CD14-positive monocyte (primary cell): ENCODE measurements around the gene TMEM242. TPM values are rescaled to one million over a fixed set of nuclear protein-coding genes. Genes with fewer than 3 reads are reported as not detected.

Experiments
- DNase-seq, 3 donors: peaks; one replicate each; pipeline ENCODE4 v3.0.0-alpha.2; 2011 to 2022
- H2AFZ ChIP-seq: 2 replicates; pipeline ENCODE4 v1.6.0; 2012; ENCODE audit warnings: mild to moderate bottlenecking, low read depth, low read length, inconsistent platforms; ENCODE audit not compliant: insufficient read depth, poor library complexity, severe bottlenecking
- H3K27ac ChIP-seq, 2 donors: 1 replicate in 1 of 2; 2 replicates in 1 of 2; pipeline ENCODE4 v1.5.1; 2012 to 2013; ENCODE audit warnings: low read length in 2 of 2, control low read depth in 1 of 2, inconsistent platforms in 1 of 2, low read depth in 1 of 2, mild to moderate bottlenecking in 1 of 2
- H3K27me3 ChIP-seq, 2 donors: one replicate each; pipeline versions ENCODE4 v1.6.0 to v1.6.1; 2011 to 2013; ENCODE audit warnings: low read length in 2 of 2; ENCODE audit not compliant: control insufficient read depth in 2 of 2, insufficient read depth in 2 of 2
- H3K36me3 ChIP-seq, 2 donors: replicated peaks in 1 of 2; 1 replicate in 1 of 2; 2 replicates in 1 of 2; pipeline versions ENCODE4 v1.5.1 to v1.6.1; 2012 to 2013; ENCODE audit warnings: low read length in 2 of 2, control low read depth in 1 of 2, inconsistent platforms in 1 of 2, mild to moderate bottlenecking in 1 of 2; ENCODE audit not compliant: insufficient read depth in 2 of 2, control insufficient read depth in 1 of 2
- H3K4me1 ChIP-seq, 2 donors: 1 replicate in 1 of 2; 2 replicates in 1 of 2; pipeline versions ENCODE4 v1.5.1 to v1.6.1; 2012 to 2013; ENCODE audit warnings: low read length in 2 of 2, control low read depth in 1 of 2, inconsistent platforms in 1 of 2, mild to moderate bottlenecking in 1 of 2, moderate library complexity in 1 of 2; ENCODE audit not compliant: insufficient read depth in 2 of 2, control insufficient read depth in 1 of 2
- H3K4me2 ChIP-seq: replicated peaks from 2 replicates; pipeline ENCODE3; 2012; ENCODE audit warnings: low read length, moderate library complexity, mild to moderate bottlenecking; ENCODE audit not compliant: poor library complexity, severe bottlenecking; ENCODE audit errors: extremely low read depth
- H3K4me3 ChIP-seq, 3 experiments: fragments of 200-600 bp in 1 of 3; sonication (generic) in 1 of 3; replicated peaks in 1 of 3; 1 replicate in 2 of 3; 2 replicates in 1 of 3; pipeline ENCODE4 v1.5.1; 2011 to 2013; ENCODE audit warnings: low read length in 3 of 3, mild to moderate bottlenecking in 3 of 3, control low read depth in 2 of 3, low read depth in 2 of 3, inconsistent platforms in 1 of 3, moderate library complexity in 1 of 3
- H3K79me2 ChIP-seq: 2 replicates; pipeline ENCODE4 v1.6.0; 2012; ENCODE audit warnings: mild to moderate bottlenecking, control low read depth, inconsistent platforms, low read length, moderate library complexity; ENCODE audit not compliant: insufficient read depth
- H3K9ac ChIP-seq: 2 replicates; pipeline ENCODE4 v1.6.0; 2017; ENCODE audit warnings: low read length, mild to moderate bottlenecking; ENCODE audit not compliant: insufficient read depth, poor library complexity, severe bottlenecking
- H3K9me3 ChIP-seq, 2 donors: replicated peaks in 1 of 2; 1 replicate in 1 of 2; 2 replicates in 1 of 2; pipeline versions ENCODE4 v1.5.1 to v1.6.1; 2012 to 2013; ENCODE audit warnings: low read length in 2 of 2, control low read depth in 1 of 2; ENCODE audit not compliant: control insufficient read depth in 1 of 2, insufficient read depth in 1 of 2
- H4K20me1 ChIP-seq: 2 replicates; pipeline ENCODE4 v1.6.0; 2012; ENCODE audit warnings: mild to moderate bottlenecking, low read length, control low read depth, moderate library complexity; ENCODE audit not compliant: insufficient read depth
- H3K27ac Mint-ChIP-seq, 7 donors: one replicate each; pipeline ENCODE4 v1.8.0; 2020; ENCODE audit warnings: mild to moderate bottlenecking in 7 of 7, mixed read lengths in 7 of 7, moderate library complexity in 6 of 7, inconsistent platforms in 2 of 7
- H3K27me3 Mint-ChIP-seq, 3 donors: one replicate each; pipeline ENCODE4 v1.8.0; 2021 to 2022; ENCODE audit warnings: low read depth in 3 of 3, mild to moderate bottlenecking in 3 of 3, mixed read lengths in 3 of 3, moderate library complexity in 3 of 3, inconsistent platforms in 1 of 3
- H3K36me3 Mint-ChIP-seq, 2 donors: one replicate each; pipeline ENCODE4 v1.8.0; 2020; ENCODE audit warnings: mixed read lengths in 2 of 2, inconsistent platforms in 1 of 2, mild to moderate bottlenecking in 1 of 2
- H3K4me1 Mint-ChIP-seq: one replicate; pipeline ENCODE4 v1.8.0; 2020; ENCODE audit warnings: mild to moderate bottlenecking, mixed read lengths
- H3K4me3 Mint-ChIP-seq, 2 donors: one replicate each; pipeline ENCODE4 v1.8.0; 2020; ENCODE audit warnings: mild to moderate bottlenecking in 2 of 2, mixed read lengths in 2 of 2, moderate library complexity in 1 of 2
- H3K9me3 Mint-ChIP-seq, 7 donors: one replicate each; pipeline ENCODE4 v1.8.0; 2020 to 2022; ENCODE audit warnings: mixed read lengths in 7 of 7, mild to moderate bottlenecking in 6 of 7, moderate library complexity in 6 of 7, inconsistent platforms in 2 of 7
- CTCF ChIP-seq: fragments of 200-600 bp; IDR thresholded peaks from one replicate; pipeline ENCODE4 v1.8.0; 2022; ENCODE audit warnings: antibody characterized with exemption, mild to moderate bottlenecking
- WGBS: methylation state at CpG from one replicate; pipeline ENCODE4 v1.1.5; 2013; ENCODE audit warnings: missing lambda C conversion rate; ENCODE audit not compliant: insufficient coverage; 5-methylcytosine and 5-hydroxymethylcytosine counted together
- intact Hi-C, 2 donors: fragments of 100-400 bp; cut with micrococcal nuclease; formaldehyde crosslinking; loops; one replicate each; pipeline versions ENCODE4 v1.15.0 to v1.15.1; 2023
- polyA plus RNA-seq, 3 donors: library from polyadenylated mRNA; depleted of rRNA in 1 of 3; unstranded in 2 of 3; stranded (reverse) in 1 of 3; fragments of 300-500 nt in 2 of 3; fragments of >200 nt in 1 of 3; fragmentation: Illumina TruSeq in 2 of 3; gene quantifications; 1 replicate in 2 of 3; 2 replicates in 1 of 3; pipeline ENCODE4 v1.2.3, GENCODE V29; 2012 to 2021

TMEM242 gene
- polyA plus RNA-seq, 3 donors: 5.6 to 9.8 (median 8.3) TPM

GRCh38 chr6:157291356-157291755, 32.0 kb downstream of the TMEM242 start:
- Histone ChIP-seq H3K79me2 (no peaks in the 10 kb centered on the region), H3K4me2 (no peak overlapping the region), H3K9me3 (no peaks in the 10 kb centered on the region), H4K20me1 (peaks cover 3% of the 10 kb centered on the region), H3K9ac (no peak overlapping the region), H3K36me3 (peaks cover 29 to 47% of the 10 kb centered on the region in 2 donors), H3K4me3 (no peak overlapping the region), H2AFZ (no peak overlapping the region), H3K27ac (no peak overlapping the region), H3K27me3 (no peaks in the 10 kb centered on the region), H3K4me1 (no peaks in the 10 kb centered on the region)
- no peak overlapping the region for H3K4me3 Mint-ChIP-seq
- intact Hi-C loops: no loop called here
- no peak overlapping the region for H3K27ac Mint-ChIP-seq
- H3K36me3 Mint-ChIP-seq: peaks cover 45 to 60% of the 10 kb centered on the region in 2 donors
- no peak for TF ChIP-seq CTCF
- WGBS: 100% methylated on average over 2 of the region's 4 CpGs
- H3K9me3 Mint-ChIP-seq: no peaks in the 10 kb centered on the region
- peaks cover 0 to 5% (median 0%) of the 10 kb centered on the region in 3 donors for H3K27me3 Mint-ChIP-seq
- no peak for DNase-seq
- no peaks in the 10 kb centered on the region for H3K4me1 Mint-ChIP-seq

DNA sequence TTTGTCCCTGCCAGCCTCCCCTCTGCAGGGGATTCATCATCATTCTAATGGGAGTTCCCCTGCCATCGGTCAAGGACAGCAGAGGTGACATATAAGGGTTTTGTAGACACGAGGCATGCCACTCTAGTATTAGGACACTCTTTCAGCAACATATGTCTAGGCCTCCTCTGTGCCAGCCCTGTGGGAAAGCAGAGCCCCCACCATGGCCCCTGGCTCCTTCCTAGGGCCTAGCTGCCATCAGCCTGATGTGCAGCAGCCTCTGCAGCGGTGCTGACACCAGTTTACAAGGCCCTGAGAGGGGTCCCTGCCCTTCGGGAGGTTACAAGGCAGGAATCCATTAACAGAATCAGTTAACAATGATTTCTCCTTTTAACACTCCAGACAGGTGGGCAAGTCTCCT, 32.5 kb downstream of the TMEM242 start:
- no peak for TF ChIP-seq CTCF
- intact Hi-C loops: no loop called here
- WGBS: 100% methylated on average over 3 of the region's 4 CpGs
- Histone ChIP-seq H3K4me2 (no peak overlapping the region), H4K20me1 (no peaks in the 10 kb centered on the region), H3K79me2 (no peaks in the 10 kb centered on the region), H2AFZ (no peak overlapping the region), H3K27me3 (no peaks in the 10 kb centered on the region), H3K9me3 (no peaks in the 10 kb centered on the region), H3K4me1 (no peaks in the 10 kb centered on the region), H3K9ac (no peak overlapping the region), H3K36me3 (peaks cover 29 to 47% of the 10 kb centered on the region in 2 donors), H3K27ac (no peak overlapping the region), H3K4me3 (no peak overlapping the region)
- Mint-ChIP-seq H3K4me3 (no peak overlapping the region), H3K4me1 (no peaks in the 10 kb centered on the region), H3K27me3 (peaks cover 0 to 6% (median 0%) of the 10 kb centered on the region in 3 donors), H3K27ac (no peak overlapping the region), H3K9me3 (no peaks in the 10 kb centered on the region), H3K36me3 (peaks cover 45 to 60% of the 10 kb centered on the region in 2 donors)
- DNase-seq: no peak
